Suprapubic skin (tissue), 3 donors: Measurements from ENCODE around the gene CROCC2.

Experiments
- POLR2A ChIP-seq, 2 donors: fragments of 450-650 bp; IDR thresholded peaks; one replicate each; pipeline ENCODE4 v1.6.1; 2017; ENCODE audit warnings: antibody characterized with exemption in 2 of 2, mild to moderate bottlenecking in 2 of 2, moderate library complexity in 2 of 2
- TF ChIP-seq, protein P1 (sequence below), 2 donors: fragments of 200-600 bp in 1 of 2; fragments of 450-650 bp in 1 of 2; sonication (generic) in 1 of 2; IDR thresholded peaks; one replicate each; pipeline ENCODE4 v1.5.1; 2016 to 2019; ENCODE audit warnings: antibody characterized with exemption in 2 of 2, mild to moderate bottlenecking in 1 of 2, moderate library complexity in 1 of 2

DNA sequence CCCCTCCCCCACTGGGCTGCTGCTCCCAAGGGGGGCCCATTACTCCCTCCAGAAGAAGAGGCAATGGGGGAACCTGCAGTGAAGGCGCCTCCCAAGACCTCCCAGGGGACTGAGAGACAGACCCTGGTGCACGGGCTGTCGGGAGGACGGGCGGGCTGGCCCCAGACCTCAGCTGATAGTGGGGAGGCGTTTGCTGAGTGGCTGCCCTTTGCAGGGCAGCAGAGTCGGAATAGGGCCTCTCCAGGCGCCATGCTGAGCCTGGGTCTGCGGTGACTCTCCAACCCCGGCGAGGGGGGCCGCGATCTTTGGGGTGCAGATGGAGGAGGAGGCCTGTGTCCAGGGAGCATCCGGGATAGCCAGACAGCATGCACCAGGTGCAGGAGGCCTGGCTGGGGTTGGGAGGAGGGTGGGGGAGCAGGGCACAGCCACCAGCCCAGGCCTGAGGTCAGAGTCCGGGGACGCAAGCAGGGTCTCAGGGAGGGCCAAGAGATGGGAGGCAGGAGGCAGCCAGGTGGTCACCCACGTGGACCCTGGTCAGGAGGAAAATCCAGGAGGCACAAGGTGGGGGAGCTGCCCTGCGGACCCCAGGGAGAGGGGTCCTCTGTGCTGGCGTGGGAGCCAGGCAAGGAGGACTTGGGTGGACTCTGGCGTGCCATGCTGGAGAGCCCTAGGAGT lies 11.0 kb downstream of the CROCC2 start:
- TF ChIP-seq, protein P1, sequence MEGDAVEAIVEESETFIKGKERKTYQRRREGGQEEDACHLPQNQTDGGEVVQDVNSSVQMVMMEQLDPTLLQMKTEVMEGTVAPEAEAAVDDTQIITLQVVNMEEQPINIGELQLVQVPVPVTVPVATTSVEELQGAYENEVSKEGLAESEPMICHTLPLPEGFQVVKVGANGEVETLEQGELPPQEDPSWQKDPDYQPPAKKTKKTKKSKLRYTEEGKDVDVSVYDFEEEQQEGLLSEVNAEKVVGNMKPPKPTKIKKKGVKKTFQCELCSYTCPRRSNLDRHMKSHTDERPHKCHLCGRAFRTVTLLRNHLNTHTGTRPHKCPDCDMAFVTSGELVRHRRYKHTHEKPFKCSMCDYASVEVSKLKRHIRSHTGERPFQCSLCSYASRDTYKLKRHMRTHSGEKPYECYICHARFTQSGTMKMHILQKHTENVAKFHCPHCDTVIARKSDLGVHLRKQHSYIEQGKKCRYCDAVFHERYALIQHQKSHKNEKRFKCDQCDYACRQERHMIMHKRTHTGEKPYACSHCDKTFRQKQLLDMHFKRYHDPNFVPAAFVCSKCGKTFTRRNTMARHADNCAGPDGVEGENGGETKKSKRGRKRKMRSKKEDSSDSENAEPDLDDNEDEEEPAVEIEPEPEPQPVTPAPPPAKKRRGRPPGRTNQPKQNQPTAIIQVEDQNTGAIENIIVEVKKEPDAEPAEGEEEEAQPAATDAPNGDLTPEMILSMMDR (IDR thresholded peaks at IDR 0.05): no peak
- no peak for TF ChIP-seq POLR2A (IDR thresholded peaks at IDR 0.05)
